Measurements from ENCODE around the gene HSPA12B.

GRCh38 chr20:3755814-3756480, 23.5 kb downstream of the HSPA12B start:
- TF ChIP-seq POLR2A (conservative IDR thresholded peaks at IDR 0.05) = no peak
- no peak for TF ChIP-seq MAZ (CRISPR knock-in tag; conservative IDR thresholded peaks at IDR 0.05 in 1 of 2, IDR thresholded peaks at IDR 0.05 in 1 of 2)
- TF ChIP-seq, protein P1, sequence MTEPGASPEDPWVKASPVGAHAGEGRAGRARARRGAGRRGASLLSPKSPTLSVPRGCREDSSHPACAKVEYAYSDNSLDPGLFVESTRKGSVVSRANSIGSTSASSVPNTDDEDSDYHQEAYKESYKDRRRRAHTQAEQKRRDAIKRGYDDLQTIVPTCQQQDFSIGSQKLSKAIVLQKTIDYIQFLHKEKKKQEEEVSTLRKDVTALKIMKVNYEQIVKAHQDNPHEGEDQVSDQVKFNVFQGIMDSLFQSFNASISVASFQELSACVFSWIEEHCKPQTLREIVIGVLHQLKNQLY (CRISPR knock-in tag; conservative IDR thresholded peaks at IDR 0.05) = no peak
- TF ChIP-seq JUNB (CRISPR knock-in tag; conservative IDR thresholded peaks at IDR 0.05) = no peak
- TF ChIP-seq TAF9B (IDR thresholded peaks at IDR 0.05; ENCODE audit: partially characterized antibody) = no peak
- no peak for TF ChIP-seq CTCF (IDR thresholded peaks at IDR 0.05 in 2 of 3, conservative IDR thresholded peaks at IDR 0.05 in 1 of 3; ENCODE audit: insufficient read depth in 2 of 3, low read depth in 1 of 3, low read length in 3 of 3)

All from K562 (cell line).